GM19240 (cell line): Measurements from ENCODE around the gene C22orf15.

Source experiments
- DNase-seq: peaks from one replicate; pipeline ENCODE4 v3.0.0; 2011; ENCODE audit warnings: low spot score; ENCODE audit not compliant: insufficient read length

C22orf15 gene

DNA sequence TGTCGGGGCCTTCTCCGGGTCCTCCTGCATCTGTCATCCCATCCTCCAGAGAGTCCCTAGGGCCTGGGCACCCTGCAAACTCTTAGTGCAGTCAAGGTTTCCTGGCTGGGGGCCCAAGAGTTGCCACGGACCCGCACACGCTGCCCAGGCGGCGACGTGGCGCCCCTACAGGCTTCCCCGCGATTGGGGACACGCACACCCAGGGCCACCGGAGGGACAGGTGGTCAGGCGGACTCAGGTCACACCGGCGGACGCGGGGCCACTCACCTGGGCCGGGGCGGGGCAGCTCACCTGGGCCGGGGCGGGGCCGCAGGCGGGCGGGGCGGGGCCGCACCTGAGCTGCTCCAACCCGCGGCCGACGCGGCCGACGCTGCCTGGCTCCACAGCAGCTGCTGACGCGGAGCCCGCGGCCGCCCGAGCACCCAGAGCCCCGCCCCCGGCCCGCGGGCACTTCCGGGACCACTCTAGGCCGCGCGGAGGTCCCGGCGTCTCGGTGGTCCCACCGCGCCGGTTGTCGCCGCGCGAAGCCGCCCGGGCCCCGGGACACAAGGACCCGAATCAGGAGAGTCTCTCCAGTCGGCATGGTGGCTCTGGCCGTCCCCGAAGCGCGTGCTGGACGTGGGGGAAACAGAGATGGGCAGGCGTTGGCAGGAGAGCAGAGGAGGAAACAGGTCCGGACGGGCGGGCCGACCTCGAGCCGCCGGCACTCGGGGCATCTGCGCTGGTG, 11.9 kb upstream of the C22orf15 start, which contains the start of gene ZNF70:
Gene ZNF70, minus strand, starts transcription at position 399 of the 727 bp plus-strand sequence. CDS start 5,972 bp downstream, outside the sequence.
- DNase-seq, result peak; percentile 82

DNA sequence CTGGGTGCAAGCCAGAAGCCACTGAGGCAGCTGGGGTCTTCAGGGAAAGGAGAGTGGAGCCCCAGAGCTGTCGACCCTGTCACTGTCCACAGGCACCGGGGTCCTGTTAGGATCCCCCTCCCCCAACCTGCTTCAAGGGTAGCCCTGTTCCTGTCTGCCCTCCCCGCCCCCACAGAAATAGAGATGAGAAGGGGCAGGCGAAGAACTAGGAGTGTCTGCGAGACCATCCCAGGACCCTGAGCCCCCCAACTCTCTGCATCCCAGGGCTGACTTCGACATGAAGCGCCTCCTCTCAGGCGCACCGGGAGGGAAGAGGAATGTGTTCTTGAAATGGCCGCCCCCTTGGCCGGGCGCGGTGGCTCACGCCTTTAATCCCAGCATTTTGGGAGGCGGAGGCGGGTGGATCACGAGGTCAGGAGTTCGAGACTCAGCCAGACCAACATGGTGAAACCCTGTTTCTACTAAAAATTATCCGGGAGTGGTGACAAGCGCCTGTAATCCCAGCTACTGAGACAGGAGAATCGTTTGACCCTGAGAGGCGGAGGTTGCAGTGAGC, 11.3 kb upstream of the C22orf15 start:
- DNase-seq, result no peak

DNA sequence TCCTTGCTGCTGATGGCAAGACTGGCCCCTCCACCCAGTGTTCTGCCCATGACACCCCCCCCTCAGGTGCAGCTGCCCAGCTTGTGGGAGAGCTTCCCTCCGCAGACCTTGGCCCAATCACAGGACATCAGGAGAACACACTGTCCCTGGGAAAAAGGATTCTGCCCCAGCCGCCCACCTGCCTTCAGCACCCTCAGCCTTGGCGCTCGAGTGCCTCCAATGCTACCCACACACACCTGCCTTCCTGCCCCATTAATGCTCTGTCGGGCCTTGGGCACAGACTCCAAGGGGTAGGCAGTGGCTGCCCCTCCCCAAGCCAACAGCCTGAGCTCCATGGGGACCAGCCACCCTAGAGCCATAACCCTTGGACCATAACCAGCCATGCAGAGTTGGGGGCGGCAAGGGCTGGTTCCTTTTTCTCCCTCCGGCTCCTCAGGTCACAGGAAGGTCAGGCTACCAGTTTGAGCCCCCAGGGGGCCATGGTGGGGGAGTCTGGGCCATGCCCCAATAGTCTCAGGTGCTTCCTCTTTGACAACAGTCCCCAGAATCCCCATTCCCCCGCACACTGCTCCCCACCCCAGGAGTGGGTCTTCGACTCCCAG, 10.6 kb upstream of the C22orf15 start:
- DNase-seq, result no peak

DNA sequence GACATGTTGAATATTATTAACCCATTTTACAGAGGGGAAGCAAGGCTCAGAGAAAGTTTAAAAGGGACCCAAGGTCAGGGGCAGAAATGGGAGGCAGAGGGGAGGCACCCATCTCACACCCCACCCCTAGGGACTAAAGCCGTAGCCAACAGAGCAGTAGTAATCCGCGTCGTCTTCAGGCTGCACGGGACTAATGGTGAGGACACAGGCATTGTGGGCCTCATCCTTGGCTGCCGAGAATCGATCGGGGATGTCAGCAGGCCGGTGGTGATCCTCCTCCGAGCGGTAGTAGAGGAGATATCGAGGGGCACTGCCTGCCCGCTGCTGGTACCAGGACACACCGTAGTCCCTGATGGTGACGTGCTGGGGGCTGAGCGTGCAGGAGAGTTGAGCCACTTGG, 10.0 kb upstream of the C22orf15 start:
- DNase-seq, result no peak

DNA sequence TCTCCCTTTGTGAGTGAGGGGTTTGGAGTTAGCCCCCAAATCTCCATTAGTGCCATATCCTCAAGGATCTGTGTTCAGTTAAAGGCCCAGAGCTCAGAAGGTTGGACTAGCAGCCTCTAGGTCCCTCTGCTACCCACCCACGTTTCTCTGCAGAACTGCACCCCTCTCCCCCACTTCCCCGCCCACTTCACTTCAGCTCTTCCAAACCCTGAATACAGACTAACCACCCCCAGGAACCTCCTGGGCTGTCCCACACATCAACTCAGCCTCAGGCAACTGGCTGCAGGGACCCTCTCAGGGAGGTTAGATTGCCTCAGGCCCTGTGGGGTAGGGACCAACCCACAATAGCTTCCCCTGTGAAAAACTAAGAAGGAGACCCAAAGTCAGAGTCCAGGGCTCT, 9.4 kb upstream of the C22orf15 start:
- DNase-seq, result no peak

DNA sequence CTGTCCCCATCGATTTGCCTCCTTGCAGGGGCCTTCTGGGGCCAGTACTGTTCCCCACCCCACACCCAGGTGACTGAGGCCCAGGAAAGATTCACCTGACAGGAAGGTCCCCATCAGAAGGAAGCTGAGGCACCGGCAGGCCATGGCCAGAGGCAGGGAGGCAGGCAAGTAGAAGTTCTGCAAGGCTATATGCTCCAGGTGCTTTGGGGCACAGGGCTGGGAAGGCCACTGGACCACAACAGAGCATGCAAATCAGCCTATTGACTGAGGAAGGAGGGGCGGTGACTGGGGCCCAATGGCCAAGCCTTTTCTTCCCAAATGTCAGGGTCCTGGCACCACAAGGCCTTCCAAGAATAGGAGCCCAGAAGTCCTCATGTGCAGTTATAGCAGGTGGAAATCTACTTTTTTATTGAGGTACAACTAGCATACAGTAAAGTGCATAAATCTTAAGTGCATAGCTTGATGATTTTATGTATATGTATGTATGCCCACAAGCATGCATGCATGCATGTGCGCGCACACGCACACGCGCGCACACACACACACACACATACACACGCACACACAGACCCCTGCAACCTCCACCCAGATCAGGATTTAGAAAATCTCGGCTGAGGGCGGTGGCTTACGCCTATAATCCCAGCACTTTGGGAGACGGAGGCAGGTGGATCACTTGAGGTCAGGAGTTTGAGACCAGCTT, 8.4 kb upstream of the C22orf15 start, which contains the start of gene VPREB3:
Gene VPREB3, minus strand, starts transcription at position 206 of the 700 bp plus-strand sequence. Its CDS starts 62 bp downstream, at position 144.
- DNase-seq, result no peak

DNA sequence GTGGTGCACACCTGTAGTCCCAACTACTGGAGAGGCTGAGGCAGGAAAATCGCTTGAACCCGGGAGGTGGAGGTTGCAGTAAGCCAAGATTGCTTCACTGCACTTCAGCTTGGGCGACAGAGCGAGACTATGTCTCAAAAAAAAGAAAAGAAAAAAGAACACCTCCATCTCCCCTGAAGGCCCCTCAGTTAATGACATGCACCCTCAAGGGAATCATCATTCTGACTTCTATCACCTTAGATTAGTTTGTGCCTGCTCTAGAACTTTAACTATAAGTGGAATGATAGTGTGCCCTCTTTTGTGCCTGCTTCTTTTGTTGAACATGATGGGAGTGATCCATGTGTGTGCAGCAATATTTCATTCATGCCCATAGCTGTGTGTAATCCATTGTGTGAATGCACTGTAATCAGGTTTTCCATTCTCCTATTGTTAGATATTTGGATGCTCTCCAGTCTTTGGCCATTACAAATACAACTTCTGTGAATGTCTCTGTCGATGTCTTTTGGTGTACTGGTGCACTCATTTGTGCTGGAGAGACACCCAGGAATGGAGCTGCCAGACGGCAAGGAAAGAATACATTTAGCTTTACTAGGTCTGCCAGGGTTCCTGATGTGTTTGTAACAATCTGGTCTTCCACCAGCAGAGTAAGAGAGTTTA, 7.7 kb upstream of the C22orf15 start:
- no peak for DNase-seq

DNA sequence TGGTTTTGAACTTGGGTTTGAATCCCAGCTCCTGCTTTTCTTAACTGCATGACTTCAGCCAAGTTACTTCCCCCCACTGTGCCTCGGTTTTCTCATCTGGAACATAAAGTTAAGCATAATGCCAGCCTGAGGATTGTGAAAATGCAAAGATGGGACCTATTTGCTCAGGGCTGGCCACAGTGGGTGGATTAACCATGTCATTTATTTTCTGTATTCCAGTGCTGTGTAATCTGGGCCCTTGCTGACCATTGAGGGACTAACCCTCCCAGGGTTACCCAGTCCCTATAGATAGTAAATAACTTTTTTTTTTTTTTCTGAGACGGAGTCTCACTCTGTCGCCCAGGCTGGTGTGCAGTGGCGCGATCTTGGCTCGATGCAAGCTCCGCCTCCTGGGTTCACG, 7.1 kb upstream of the C22orf15 start:
- no peak for DNase-seq

DNA sequence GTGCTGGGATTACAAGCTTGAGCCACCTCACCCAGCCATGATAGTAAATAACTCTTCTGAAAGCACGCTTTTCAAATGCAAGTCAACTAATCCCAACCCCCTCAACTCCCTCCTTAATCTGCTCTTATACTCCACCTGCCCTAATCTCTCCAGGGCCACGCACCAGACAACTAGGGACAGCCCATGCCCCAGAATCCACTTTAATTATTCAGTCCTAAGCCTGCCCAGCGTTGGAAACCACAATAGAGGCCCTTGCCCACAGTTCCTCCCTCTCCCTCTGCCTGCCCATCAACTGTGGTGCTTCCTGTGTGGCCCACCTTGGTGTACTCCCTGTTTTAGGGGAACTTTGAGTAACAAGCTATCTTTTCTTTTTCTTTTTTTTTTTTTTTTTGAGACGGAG, 5.9 kb upstream of the C22orf15 start:
- DNase-seq, result no peak

DNA sequence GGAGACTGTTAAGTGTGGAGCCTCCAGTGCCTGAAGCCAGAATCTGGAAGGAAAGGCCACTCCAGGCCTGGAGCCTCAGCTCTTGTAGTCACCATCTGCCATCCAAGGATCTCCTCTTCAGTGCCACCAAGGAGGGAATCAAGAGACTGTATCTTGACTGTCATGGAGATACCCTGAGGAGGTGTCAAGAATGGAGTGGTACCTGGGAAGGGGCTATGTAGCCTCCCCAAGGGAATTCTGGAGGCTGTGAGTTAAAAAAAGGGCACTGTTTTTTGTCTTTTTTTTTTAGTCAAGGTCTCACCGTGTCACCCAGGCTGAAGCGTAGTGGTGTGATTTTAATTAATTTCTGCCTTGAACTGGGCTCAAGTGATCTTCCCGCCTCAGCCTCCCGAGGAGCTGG, 3.2 kb upstream of the C22orf15 start:
- no peak for DNase-seq

DNA sequence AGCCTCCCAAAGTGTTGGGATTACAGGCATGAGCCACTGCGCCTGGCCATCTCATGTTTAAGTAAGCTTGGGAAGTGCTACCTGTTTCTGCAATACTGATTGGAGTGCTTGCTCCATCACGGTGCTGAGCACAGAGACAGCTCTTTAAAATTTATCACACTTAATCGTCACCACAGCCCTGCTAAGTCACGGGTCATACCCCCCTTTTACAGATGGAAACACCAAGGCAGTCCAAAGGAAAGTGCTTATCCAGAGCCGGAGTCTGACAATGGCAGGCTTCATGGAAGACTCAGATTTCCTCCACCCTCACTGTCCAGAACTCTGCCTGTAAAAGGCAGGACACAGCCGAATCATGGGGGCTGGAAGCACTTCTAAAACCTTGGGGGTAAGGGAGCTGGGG, 2.7 kb upstream of the C22orf15 start:
- no peak for DNase-seq

DNA sequence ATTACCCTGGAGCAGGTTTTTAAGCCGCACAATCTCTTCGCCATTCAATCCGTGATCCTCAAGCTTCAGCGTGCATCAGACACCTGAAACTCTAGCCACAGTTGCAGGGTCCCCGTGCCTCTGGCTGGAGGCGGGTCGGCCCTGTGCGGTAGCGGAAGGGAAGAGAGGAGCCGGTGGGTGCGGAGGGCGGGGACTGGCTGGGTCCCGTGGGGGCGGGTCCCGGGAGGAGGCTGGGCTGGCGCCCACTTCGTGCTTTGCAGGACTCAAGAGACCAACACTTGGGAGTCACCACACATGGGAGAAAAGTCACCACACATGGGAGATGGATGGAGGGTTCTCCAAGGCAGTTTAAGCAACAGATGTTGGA, 772 bp downstream of the C22orf15 start:
- DNase-seq, result no peak

DNA sequence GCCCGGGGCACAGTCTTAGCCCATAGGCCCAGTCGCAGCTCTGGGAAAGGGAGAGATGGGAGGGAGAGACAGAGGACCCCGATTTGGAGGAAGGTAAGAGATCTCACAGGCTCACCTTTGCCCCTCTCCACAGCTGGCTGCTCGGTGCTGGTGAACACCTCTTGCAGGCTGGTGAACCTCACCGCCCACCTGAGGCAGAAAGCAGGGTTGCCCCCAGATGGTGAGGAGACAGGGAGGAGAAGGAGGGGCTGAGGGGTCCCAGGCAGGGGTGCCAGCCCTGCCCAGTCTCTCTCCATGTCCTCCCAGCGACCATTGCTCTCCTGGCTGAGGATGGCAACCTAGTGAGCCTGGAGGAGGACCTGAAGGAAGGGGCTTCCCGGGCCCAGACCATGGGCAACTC, 1.2 kb downstream of the C22orf15 start:
- no peak for DNase-seq

DNA sequence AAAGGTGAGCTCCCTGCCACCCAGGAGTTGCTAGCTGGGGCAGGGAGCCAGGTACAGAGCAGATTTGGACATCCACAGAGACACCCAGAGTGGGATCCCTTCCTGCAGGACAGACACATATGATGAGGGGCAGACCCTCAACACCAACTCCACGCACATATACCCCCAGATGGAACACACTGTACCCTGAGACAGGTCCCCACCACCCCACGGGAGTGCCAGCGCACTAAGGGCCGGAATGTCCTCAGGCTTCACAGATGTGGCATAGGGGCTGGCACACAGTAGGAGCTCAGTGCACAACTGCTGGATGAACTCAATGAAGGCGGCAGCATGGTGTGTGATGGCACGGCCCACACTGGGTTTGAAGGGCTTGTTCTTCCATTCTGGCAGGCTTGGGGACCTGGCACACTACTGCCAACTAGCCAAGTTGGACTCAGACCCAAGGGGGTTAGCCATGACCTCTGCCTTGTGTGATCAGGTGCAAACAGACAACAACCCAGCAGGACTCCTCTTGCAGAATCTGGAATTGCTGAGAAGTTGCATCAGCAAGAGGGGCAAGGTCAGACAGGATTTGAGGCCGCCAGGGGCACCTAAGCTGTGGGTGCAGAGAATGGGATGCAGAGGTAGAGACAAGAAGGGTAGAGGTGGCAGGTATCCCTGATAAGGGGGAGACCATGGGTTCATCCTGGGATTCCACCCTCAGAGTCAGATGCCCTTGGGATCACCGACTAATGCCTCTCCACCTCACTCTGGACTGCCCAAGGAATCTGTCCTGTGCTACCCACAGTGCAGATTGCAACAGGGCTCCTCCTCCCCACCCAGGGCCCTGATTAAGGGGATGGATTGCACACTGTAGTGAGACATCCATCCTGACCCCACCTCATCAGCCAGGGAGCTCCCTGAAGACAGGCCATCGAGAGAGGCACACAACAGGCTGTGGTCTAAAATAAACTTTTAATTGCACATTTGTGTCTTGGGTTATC, 2.4 kb downstream of the C22orf15 start:
- DNase-seq, result no peak

DNA sequence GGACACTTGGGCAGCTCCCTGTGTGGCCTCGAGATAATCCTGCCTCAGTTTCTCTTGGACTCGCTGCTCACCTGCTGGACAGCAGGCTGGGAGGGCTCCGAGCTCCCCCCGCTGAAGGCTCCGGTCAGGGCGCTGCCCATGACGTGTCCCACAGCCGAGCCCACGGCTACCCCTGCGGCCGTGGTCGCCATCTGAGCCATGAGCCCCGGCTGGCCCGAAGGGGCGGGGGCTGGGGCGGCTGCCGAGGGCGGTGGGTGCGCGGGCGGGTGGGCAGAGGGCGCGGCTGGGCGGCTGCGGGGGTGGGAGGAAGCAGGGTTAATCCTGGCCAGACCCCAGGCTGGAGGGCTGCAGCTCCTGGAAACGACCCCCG, 4.5 kb downstream of the C22orf15 start:
- DNase-seq, result no peak

DNA sequence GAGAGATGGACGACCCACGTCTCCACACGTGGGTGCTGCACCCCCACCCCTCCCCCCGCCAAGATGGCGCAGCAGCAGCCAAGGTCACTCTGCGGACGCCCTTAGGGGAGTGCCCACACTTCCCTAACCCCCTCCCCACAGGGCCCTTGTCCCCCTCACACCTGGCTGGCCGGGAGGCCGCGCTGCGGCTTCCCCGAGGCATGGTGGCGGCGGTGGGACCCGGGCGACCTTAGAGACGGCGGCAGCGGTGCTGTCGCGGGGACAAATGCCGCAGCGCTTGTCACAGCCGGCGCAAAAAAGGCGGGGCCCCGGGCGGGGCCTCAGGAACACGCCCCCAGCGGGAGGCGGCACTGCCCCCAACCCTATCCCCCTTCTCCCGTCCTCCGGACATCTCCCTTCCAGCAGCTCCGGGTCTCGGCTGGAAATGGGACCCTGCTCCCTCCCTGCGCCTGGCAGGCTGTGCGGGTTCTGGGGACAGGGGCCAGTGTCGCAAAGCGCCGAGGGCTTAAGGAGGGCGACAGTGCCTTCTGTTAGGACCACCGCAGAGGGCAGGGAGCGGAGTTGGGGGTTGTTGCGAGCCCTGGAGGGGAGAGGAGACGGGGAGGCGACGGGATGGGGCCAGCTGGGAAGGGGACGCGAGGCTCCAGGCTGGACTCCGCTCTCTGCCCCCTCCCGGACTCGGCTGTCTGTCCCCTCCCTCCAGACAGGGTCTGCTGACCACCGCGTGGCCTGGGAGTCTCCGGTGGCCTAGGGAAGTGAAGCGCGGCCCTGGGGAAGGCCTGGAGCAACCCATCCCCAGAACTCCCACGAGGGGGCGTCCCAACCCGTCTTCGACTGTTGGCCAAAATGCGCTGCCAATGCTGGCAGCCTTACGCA, 5.1 kb downstream of the C22orf15 start, which contains the start of gene CHCHD10:
Gene CHCHD10, minus strand, starts transcription at position 300 of the 876 bp plus-strand sequence. Its CDS starts 98 bp downstream, at position 202.
- peak; percentile 74 for DNase-seq

DNA sequence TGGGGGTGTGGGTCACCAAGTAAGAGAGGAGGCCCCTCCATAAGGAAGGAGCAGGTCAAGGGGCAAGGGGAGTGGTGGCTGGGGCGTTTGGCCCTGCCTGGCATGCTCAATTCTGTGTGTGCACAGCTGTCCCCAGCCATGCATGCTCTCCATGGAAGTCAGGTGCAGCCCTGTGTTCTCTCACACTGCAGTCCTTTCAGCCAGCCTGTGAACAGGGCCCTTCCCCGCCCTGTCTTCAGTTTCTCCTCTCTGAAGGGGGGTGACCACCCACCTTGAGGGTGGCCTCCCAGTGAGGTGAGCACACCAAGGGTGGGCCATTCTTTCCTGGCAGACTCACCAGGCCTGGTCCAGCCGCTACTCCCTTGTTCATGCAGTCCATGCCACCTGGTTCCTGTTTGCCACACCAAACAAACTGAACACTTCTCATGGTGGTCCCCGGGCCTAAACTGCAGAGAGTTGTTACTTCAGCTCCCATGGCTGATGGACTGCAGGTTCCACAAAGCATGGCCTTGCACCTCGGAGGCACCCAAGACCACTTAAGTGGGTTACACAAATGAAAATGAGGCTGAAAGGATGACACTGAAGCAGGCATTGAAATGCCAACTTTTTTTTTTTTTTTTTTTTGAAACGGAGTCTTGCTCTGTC, 6.7 kb downstream of the C22orf15 start:
- no peak for DNase-seq

DNA sequence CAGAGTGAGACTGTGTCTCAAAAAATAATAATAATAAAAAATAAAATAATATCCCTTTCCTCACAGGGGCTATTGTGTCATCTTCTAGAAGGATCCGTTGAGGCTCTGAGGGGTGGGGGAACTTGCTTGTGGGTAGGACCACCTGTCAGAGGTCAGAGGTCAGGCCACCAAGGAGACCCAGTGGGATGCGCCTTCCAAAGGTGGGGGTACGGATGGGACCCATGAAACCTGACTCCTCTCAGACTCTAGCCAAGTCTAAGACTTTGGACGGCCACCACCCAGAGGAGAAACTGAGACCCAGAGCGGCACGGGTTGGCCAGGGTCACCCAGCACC, 9.5 kb downstream of the C22orf15 start:
- DNase-seq, result no peak
